CD4-positive, alpha-beta T cell treated with Interleukin-15 for 1 hour (primary cell): ENCODE data around the gene FAM110D.

Experiments used
- DNase-seq: peaks from one replicate; pipeline ENCODE4 v3.0.0-alpha.2; 2020

Gene FAM110D

GRCh38 chr1:26190373-26190987, 31.6 kb downstream of the FAM110D start, which contains the start of gene CATSPER4:
TSS of gene CATSPER4 (plus strand) at chr1:26190602. CDS start at chr1:26190628, 26 bp downstream.
- no peak for DNase-seq

- no peak for DNase-seq
Observed at GRCh38 chr1:26191739-26192138, 32.9 kb downstream of the FAM110D start.

DNA sequence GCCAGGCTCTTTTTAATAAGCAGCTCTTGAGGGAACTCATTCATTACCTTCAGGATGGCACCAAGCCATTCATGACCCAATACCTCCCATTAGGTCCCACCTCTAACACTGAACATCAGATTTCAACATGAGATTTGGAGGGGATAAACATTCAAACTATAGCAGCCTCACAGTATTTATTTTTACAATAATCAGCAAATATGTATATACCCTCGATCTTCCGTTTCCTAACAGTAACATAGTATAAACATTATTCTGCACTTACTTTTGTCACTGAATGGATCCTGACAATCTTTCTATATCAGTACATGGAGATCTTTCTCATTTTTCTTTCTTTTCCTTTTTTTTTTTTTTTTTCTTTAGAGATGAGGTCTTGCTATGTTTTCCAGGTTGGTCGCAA, 36.9 kb downstream of the FAM110D start:
- DNase-seq, result no peak

GRCh38 chr1:26197301-26197700, 38.4 kb downstream of the FAM110D start:
- no peak for DNase-seq

- DNase-seq, result no peak
Observed at GRCh38 chr1:26197813-26198212, 38.9 kb downstream of the FAM110D start.

DNA sequence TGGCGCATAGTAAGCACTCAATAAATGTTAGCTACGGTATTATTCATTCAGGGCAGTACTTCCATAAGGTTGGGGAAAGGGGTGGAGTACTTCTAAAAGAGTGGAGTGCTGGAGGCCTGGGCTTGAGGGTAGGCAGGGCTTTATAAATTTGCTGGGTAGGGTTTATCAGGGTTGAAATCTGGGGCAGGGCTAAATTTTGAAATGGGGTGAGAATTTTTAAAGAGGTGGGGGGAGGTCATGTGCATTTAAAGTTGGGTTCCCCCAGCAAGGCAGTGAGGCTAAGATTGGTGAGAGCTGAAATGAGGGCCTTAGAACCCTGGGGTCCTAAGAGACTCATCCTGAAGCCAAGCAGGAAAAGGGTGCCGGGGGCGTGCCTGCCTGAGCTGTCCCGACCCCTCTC, 41.5 kb downstream of the FAM110D start:
- no peak for DNase-seq

GRCh38 chr1:26203642-26204318, 44.9 kb downstream of the FAM110D start:
- no peak for DNase-seq

DNA sequence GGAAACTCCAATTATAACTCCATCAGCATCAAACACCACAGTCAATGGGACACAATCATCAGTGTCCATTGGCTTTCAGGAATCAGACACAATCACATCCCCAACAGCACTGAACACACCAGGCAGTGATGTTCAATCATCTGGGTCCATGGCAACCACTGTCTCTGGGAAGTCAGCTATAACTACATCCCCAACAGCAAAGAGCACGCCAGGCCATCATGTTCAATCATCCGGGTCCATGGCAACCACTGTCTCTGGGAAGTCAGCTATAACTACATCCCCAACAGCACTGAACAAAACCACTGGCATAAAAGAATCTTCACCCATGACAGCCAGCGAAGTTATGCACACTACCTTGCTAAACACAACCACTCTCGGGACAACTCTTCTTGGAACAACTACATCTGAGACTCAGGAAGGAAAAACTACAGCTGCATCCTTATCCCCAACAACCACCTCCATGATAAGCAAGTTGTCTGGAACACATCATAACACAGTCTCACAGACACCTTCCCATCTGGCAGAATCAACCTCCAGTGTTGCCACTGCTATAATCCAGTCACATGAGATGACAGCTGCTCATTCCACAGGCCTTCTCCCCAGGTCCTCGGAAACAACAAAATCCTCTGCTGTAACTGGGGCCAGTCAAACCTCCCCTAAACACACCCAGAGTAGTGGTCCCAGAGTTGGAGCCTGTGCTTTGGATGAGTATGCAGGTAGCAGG, 51.4 kb downstream of the FAM110D start:
- no peak for DNase-seq

DNA sequence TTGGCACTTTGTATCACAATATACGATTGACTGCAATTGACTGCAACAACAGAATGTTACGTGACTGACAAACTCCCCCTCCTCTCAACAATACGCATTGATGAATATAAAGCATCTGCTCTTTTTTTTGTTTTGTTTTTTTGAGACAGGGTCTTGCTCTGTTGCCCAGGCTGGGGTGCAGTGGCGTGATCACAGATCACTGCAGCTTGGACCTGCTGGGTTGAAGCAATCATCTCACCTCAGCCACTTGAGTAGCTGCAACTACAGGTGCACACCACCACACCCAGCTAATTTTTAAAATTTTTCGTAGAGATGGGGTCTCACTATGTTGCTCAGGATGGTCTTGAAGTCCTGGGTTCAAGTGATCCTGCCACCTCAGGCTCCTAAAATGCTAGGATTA, 53.8 kb downstream of the FAM110D start:
- no peak for DNase-seq

- no peak for DNase-seq
Observed at GRCh38 chr1:26213335-26213905, 54.5 kb downstream of the FAM110D start.
